Activated T-helper 17 cell treated with anti-CD3 and anti-CD28 coated beads, Interleukin-2, amount 50 U/mL, for 72 hours (primary cell): Measurements from ENCODE around the gene MROH9. TPM values are rescaled to one million over a fixed set of nuclear protein-coding genes. Genes with fewer than 3 reads are reported as not detected.

Experiments
- total RNA-seq, 2 donors: library from RNA; stranded (reverse); gene quantifications; one replicate each; pipeline ENCODE4 v1.2.3, GENCODE V29; 2022

MROH9 gene
- total RNA-seq, 2 donors from 2014 or later = not detected

Other genes with a start within 250 kb of the MROH9 start
- gene FMO3, start 155.4 kb downstream of the MROH9 start, total RNA-seq = not detected
- gene FMO2, start 249.8 kb downstream of the MROH9 start, total RNA-seq = not detected